ACC112 (cell line): Measurements from ENCODE around the gene PHEX.
A peak's percentile ranks its signal among the peaks of the same experiment; 100 is the strongest.

Experiments
- H2AFZ ChIP-seq: fragments of 200-600 bp; sonication (generic); one replicate; pipeline ENCODE4 v1.6.0; 2017; ENCODE audit warnings: antibody characterized with exemption, low read length; ENCODE audit not compliant: unreplicated experiment
- H3K27ac ChIP-seq: fragments of 200-600 bp; sonication (generic); 2 replicates; pipeline ENCODE4 v1.5.1; 2014; ENCODE audit warnings: low read depth, mild to moderate bottlenecking, antibody characterized with exemption, low read length, moderate library complexity
- H3K27me3 ChIP-seq: fragments of 200-600 bp; sonication (generic); 2 replicates; pipeline ENCODE4 v1.6.1; 2014; ENCODE audit warnings: mild to moderate bottlenecking, antibody characterized with exemption, low read length, moderate library complexity, mixed read lengths; ENCODE audit not compliant: insufficient read depth
- H3K36me3 ChIP-seq: fragments of 200-600 bp; sonication (generic); 2 replicates; pipeline ENCODE4 v1.6.1; 2016; ENCODE audit warnings: mild to moderate bottlenecking, antibody characterized with exemption, low read length, moderate library complexity, mixed read lengths; ENCODE audit not compliant: insufficient read depth
- H3K4me1 ChIP-seq: fragments of 200-600 bp; sonication (generic); one replicate; pipeline ENCODE4 v1.6.1; 2016; ENCODE audit warnings: low read length, mixed read lengths; ENCODE audit not compliant: insufficient read depth, unreplicated experiment, control insufficient read depth
- H3K4me3 ChIP-seq: fragments of 200-600 bp; sonication (generic); 2 replicates; pipeline ENCODE4 v1.5.1; 2014; ENCODE audit warnings: mild to moderate bottlenecking, low read depth, low read length
- H3K79me2 ChIP-seq: fragments of 200-600 bp; sonication (generic); one replicate; pipeline ENCODE4 v1.6.0; 2016; ENCODE audit warnings: low read length; ENCODE audit not compliant: control insufficient read depth, unreplicated experiment, insufficient read depth

The PHEX gene

GRCh38 chrX:22097012-22097694 lies 65.0 kb downstream of the PHEX start:
- no peaks in the 10 kb centered on the region for H3K79me2 ChIP-seq
- no peaks in the 10 kb centered on the region for H3K36me3 ChIP-seq
- peak overlapping the region; percentile 66 for H3K27ac ChIP-seq
- H3K4me1 ChIP-seq: peaks cover 24% of the 10 kb centered on the region
- H3K4me3 ChIP-seq: no peak overlapping the region
- no peak overlapping the region for H2AFZ ChIP-seq
- H3K27me3 ChIP-seq: no peaks in the 10 kb centered on the region

DNA sequence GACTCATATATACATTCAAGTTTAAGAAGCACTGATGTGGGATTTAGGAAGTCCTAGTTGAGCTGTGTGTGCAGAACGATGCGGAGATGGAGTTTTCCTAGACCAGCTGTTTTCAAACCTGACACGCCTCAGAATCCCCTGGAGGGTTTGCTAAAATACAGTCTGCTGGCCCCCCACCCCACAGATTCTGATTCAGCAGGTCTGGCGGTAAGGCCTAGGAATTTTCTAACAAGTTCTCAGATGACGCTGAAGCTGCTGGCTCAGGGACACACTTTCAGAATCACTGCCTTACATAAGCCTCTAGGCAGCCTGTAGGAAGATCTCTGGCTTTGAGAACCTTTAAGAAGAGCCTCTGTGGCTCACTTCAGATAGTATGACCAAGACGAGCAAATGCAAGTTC lies 73.1 kb downstream of the PHEX start:
- H2AFZ ChIP-seq: peak overlapping the region; percentile 33
- H3K4me1 ChIP-seq: peaks cover 32% of the 10 kb centered on the region
- H3K79me2 ChIP-seq: no peaks in the 10 kb centered on the region
- H3K27ac ChIP-seq: peak overlapping the region; percentile 72
- H3K4me3 ChIP-seq: peak overlapping the region; percentile 57
- no peaks in the 10 kb centered on the region for H3K36me3 ChIP-seq
- no peaks in the 10 kb centered on the region for H3K27me3 ChIP-seq

DNA sequence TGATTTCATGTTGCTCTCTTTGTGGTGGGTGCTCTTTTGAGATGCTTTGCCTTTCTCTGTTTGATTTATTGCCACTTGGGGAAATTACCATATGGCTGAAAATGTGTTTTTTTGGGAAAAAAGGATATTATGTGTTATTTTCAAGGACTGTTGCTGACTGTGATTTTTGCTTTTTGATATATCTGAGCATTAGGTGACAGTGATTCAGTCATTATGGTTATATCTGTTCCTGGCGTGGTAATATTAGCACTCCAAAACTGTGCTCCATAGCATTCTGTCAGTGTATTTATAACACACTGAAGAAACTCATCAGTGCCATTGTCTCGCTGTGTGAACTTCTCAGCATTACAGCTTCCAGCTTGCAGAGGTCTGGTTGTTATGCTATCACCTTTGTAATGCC lies 73.8 kb downstream of the PHEX start:
- peaks cover 36% of the 10 kb centered on the region for H3K4me1 ChIP-seq
- peak overlapping the region; percentile 72 for H3K27ac ChIP-seq
- no peaks in the 10 kb centered on the region for H3K27me3 ChIP-seq
- H3K79me2 ChIP-seq: no peaks in the 10 kb centered on the region
- H3K4me3 ChIP-seq: no peak overlapping the region
- H2AFZ ChIP-seq: no peak overlapping the region
- no peaks in the 10 kb centered on the region for H3K36me3 ChIP-seq

- H3K36me3 ChIP-seq: no peaks in the 10 kb centered on the region
- no peaks in the 10 kb centered on the region for H3K79me2 ChIP-seq
- H3K27ac ChIP-seq: peak overlapping the region; percentile 20
- no peak overlapping the region for H2AFZ ChIP-seq
- H3K4me1 ChIP-seq: peaks cover 40% of the 10 kb centered on the region
- no peak overlapping the region for H3K4me3 ChIP-seq
- no peaks in the 10 kb centered on the region for H3K27me3 ChIP-seq
Measured at GRCh38 chrX:22109442-22109841, 77.3 kb downstream of the PHEX start.

DNA sequence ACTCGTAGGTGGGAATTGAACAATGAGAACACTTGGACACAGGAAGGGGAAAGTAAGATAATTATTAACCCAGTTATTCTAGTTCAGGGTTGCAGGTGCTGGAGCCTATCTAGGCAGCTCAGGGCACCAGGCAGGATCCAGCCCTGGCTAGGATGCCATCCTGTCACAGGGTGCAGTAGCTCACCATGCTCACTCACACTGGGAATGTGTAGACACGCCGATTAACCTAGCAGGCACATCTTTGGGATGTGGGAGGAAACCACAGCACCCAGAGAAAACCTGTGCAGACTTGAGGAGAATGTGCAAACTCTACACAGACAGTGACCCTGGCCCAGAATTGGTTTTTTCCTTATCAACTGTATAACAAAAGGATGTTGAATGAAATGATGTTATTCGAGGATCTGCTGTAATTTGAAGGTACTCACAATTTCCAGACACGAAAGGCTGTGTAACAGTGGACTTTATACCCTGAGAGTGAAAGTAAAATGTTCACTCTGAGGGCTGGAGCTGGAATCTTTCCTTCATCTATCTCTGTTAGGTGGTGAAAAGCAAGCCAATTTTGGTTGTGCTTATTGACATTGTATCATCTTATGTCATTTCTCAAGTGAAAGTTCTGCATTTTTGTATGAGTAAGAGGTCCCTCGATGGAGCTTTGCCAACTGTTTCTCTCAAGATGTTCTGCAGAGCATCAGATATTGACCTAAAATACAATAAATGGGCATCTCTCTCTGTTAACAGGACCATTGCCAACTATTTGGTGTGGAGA lies 78.8 kb downstream of the PHEX start:
- peak overlapping the region; percentile 23 for H2AFZ ChIP-seq
- H3K27me3 ChIP-seq: no peaks in the 10 kb centered on the region
- H3K79me2 ChIP-seq: no peaks in the 10 kb centered on the region
- peak overlapping the region; percentile 61 for H3K4me3 ChIP-seq
- peaks cover 26% of the 10 kb centered on the region for H3K4me1 ChIP-seq
- peak overlapping the region; percentile 47 for H3K27ac ChIP-seq
- H3K36me3 ChIP-seq: no peaks in the 10 kb centered on the region

DNA sequence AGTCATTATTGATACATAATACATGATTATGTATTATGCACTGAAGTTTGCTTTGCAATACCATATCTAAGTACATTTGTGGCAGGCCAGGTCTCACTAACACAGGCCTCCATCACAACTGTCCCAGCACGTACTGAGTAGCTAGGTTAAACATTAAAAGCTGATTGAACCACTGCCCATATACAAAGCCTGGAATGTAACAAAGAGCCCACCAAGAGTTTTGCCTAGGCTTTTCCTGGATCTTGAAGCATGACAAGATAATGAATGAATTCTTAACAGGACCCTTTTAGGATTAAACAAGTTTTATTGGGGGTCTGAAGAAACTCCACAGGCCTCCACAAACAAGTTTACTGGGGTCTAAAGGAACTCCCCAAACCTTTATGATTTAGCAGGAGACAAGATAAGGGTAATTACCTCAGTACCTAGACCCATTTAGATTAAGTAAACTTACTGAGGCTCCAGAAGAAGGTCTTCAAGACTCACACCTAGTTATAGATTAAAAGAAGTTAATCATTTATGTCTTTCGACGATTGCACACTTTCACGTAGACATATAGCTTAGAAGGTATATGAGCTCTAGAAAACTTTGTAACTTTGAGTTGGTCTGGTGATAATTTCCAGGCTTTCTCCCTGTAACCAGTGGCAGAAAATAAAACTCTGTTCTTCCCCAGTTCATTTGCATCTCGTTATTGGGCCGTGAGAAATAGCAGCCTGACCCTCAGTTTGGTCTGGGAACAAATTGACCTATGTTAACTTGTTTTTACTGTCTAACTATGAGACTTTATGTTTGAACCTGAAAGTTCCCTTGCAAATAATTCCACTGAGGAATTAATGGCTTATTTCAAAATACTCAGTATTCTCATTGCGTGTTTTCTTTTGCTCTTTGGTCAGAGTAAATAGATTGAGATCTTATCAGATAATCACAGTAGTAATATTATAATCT lies 84.8 kb downstream of the PHEX start:
- Histone ChIP-seq H3K79me2 (no peaks in the 10 kb centered on the region), H3K27ac (no peak overlapping the region), H3K36me3 (no peaks in the 10 kb centered on the region), H3K4me1 (peaks cover 4% of the 10 kb centered on the region), H3K27me3 (no peaks in the 10 kb centered on the region), H3K4me3 (no peak overlapping the region), H2AFZ (no peak overlapping the region)

- Histone ChIP-seq H3K4me1 (peaks cover 10% of the 10 kb centered on the region), H3K27ac (no peak overlapping the region), H3K36me3 (no peaks in the 10 kb centered on the region), H3K27me3 (no peaks in the 10 kb centered on the region), H2AFZ (no peak overlapping the region), H3K4me3 (no peak overlapping the region), H3K79me2 (no peaks in the 10 kb centered on the region)
Measured at GRCh38 chrX:22117633-22118032, 85.5 kb downstream of the PHEX start.

- Histone ChIP-seq H3K36me3 (no peaks in the 10 kb centered on the region), H3K27ac (no peak overlapping the region), H2AFZ (peak overlapping the region; percentile 14), H3K4me1 (peaks cover 16% of the 10 kb centered on the region), H3K27me3 (no peaks in the 10 kb centered on the region), H3K79me2 (no peaks in the 10 kb centered on the region), H3K4me3 (no peak overlapping the region)
Measured at GRCh38 chrX:22118161-22118830, 86.2 kb downstream of the PHEX start.

GRCh38 chrX:22121161-22121560 lies 89.0 kb downstream of the PHEX start:
- Histone ChIP-seq H3K4me3 (no peak overlapping the region), H3K4me1 (peaks cover 36% of the 10 kb centered on the region), H3K27ac (no peak overlapping the region), H3K36me3 (no peaks in the 10 kb centered on the region), H3K27me3 (no peaks in the 10 kb centered on the region), H2AFZ (no peak overlapping the region), H3K79me2 (no peaks in the 10 kb centered on the region)

GRCh38 chrX:22122510-22122909 lies 90.4 kb downstream of the PHEX start:
- Histone ChIP-seq H3K27me3 (no peaks in the 10 kb centered on the region), H3K27ac (peak overlapping the region; percentile 67)

More at GRCh38 chrX:22122510-22122909, 90.4 kb downstream of the PHEX start:
- Histone ChIP-seq H3K79me2 (no peaks in the 10 kb centered on the region), H2AFZ (no peak overlapping the region), H3K36me3 (no peaks in the 10 kb centered on the region), H3K4me1 (peaks cover 40% of the 10 kb centered on the region), H3K4me3 (no peak overlapping the region)
